Psoas muscle (tissue), 8 donors: ENCODE results near the gene CNMD. TPM values are rescaled to one million over a fixed set of nuclear protein-coding genes. Genes with fewer than 3 reads are reported as not detected.

Experiments used
- ATAC-seq, 4 donors: fragments of 200-7000 bp; cut with Tn5 transposase; one replicate each; pipeline ENCODE4 v1.9.1; 2020; ENCODE audit warnings: moderate library complexity in 3 of 4, mild to moderate bottlenecking in 2 of 4
- DNase-seq, 2 donors: peaks; one replicate each; pipeline ENCODE4 v3.0.0-alpha.2; 2020
- H3K27ac ChIP-seq: fragments of 200-600 bp; one replicate; pipeline ENCODE4 v1.8.0; 2022
- H3K27me3 ChIP-seq, 3 donors: fragments of 200-600 bp in 1 of 3; one replicate each; pipeline versions ENCODE4 v1.6.1 to v1.8.0; 2013 to 2022; ENCODE audit warnings: low read length in 2 of 3, mild to moderate bottlenecking in 2 of 3, moderate library complexity in 1 of 3; ENCODE audit not compliant: insufficient read depth in 3 of 3
- H3K36me3 ChIP-seq, 2 donors: fragments of 200-600 bp in 1 of 2; one replicate each; pipeline versions ENCODE4 v1.6.1 to v1.8.0; 2013 to 2022; ENCODE audit warnings: low read depth in 1 of 2, mild to moderate bottlenecking in 1 of 2, moderate library complexity in 1 of 2; ENCODE audit not compliant: insufficient read depth in 1 of 2
- H3K4me1 ChIP-seq: fragments of 200-600 bp; one replicate; pipeline ENCODE4 v1.8.0; 2022
- H3K4me3 ChIP-seq: fragments of 200-600 bp; one replicate; pipeline ENCODE4 v1.8.0; 2022; ENCODE audit warnings: mild to moderate bottlenecking
- H3K9me3 ChIP-seq: fragments of 200-600 bp; one replicate; pipeline ENCODE4 v1.8.0; 2022
- WGBS, 3 donors: extraction: QIAGEN DNeasy Blood & Tissue Kit; methylation state at CpG; one replicate each; pipeline versions ENCODE4 v1.1.6 to v1.1.7; 2013; 5-methylcytosine and 5-hydroxymethylcytosine counted together
- intact Hi-C, 2 donors: fragments of 100-400 bp; cut with DNase I; formaldehyde crosslinking; loops; one replicate each; pipeline versions ENCODE4 v1.11.0 to v1.14.2; 2022
- polyA plus RNA-seq, 3 donors: library from polyadenylated mRNA; stranded (reverse); fragments of 200-250 nt; gene quantifications; one replicate each; pipeline ENCODE4 v1.2.3, GENCODE V29; 2013
- total RNA-seq, 4 donors: library from RNA; stranded (reverse); fragmentation: NEBNext Ultra II Directional in 2 of 4; extraction: Animal tissue kit (Norgen Biotek cat#: 25700) in 2 of 4; gene quantifications; one replicate each; pipeline versions ENCODE4 v1.2.1 to v1.2.4, GENCODE V29; 2021 to 2023
- TF ChIP-seq, protein P1 (sequence below): fragments of 200-600 bp; IDR thresholded peaks from one replicate; pipeline ENCODE4 v1.8.0; 2022; ENCODE audit warnings: antibody characterized with exemption
- donor health status: healthy with polysubstance abuse.
- donor health status: DM: no; HTN: no; CAD: no; lungs with moderate emphysema.
- donor health status: Bipolar disorder and iron deficiency.
- donor health status: healthy.
- donor health status: DM: yes; HTN: yes; CAD: no.
- donor health status: DM: no; HTN: no; CAD: no.
- donor health status: DM: no; HTN: no; CAD: no.
- donor health status: DM: yes; HTN: yes; CAD: no.

CNMD gene
- total and polyA plus RNA-seq, 7 donors: not detected

DNA sequence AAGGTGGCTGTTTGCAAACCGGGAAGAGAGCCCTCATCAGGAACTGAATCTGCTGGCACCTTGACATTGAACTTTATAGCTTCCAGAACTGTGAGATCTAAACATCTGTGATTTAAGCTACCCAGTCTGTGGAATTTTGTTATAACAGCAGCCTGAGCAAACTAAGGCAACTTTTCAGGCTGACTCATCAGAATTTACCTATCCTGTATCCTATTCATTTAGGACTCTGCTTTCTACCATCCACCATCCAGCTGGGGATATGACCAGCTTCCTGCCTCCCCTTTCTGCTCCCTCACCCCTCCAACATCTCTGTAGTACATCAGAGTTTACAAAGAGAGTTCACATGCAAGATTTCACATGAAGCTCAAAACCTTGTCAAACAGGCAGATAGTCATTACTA, 11.1 kb upstream of the CNMD start:
- intact Hi-C loops: no loop called here
- Histone ChIP-seq H3K27me3 (peaks cover 0 to 3% (median 0%) of the 10 kb centered on the region in 3 donors), H3K4me1 (no peaks in the 10 kb centered on the region), H3K4me3 (no peak overlapping the region), H3K9me3 (no peaks in the 10 kb centered on the region), H3K27ac (no peak overlapping the region), H3K36me3 (no peaks in the 10 kb centered on the region)
- no peak for DNase-seq
- TF ChIP-seq, protein P1, sequence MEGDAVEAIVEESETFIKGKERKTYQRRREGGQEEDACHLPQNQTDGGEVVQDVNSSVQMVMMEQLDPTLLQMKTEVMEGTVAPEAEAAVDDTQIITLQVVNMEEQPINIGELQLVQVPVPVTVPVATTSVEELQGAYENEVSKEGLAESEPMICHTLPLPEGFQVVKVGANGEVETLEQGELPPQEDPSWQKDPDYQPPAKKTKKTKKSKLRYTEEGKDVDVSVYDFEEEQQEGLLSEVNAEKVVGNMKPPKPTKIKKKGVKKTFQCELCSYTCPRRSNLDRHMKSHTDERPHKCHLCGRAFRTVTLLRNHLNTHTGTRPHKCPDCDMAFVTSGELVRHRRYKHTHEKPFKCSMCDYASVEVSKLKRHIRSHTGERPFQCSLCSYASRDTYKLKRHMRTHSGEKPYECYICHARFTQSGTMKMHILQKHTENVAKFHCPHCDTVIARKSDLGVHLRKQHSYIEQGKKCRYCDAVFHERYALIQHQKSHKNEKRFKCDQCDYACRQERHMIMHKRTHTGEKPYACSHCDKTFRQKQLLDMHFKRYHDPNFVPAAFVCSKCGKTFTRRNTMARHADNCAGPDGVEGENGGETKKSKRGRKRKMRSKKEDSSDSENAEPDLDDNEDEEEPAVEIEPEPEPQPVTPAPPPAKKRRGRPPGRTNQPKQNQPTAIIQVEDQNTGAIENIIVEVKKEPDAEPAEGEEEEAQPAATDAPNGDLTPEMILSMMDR: no peak
- ATAC-seq: no peak
- 61 to 74% (median 62%) methylated on average over 1 of the region's 1 CpG for WGBS, 3 donors

DNA sequence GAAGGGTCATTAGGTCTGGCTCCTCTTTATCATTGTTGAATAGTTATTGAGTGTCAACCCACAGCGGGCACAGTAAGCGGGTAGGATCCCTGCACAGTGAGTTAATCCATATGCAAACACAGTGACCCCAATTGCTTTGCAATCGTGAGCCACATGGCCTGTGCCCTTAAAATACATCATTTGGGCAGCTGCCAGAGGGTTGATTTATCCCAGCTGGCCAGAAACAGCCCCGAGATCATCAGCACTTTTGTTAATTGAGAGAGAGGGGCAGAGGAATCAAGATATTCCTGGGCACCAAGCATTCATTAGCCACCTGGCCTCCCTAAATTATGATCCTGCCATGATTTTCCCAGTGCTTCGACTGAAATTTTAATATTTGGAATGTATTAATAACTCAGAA, 9.8 kb upstream of the CNMD start:
- WGBS, 3 donors: 21 to 31% (median 28%) methylated on average over 5 of the region's 5 CpGs
- Histone ChIP-seq H3K4me1 (no peaks in the 10 kb centered on the region), H3K9me3 (no peaks in the 10 kb centered on the region), H3K36me3 (no peaks in the 10 kb centered on the region), H3K4me3 (no peak overlapping the region), H3K27ac (no peak overlapping the region), H3K27me3 (peaks cover 0 to 7% (median 6%) of the 10 kb centered on the region in 3 donors)
- DNase-seq (no peak), ATAC-seq (no peak)
- TF ChIP-seq, protein P1: no peak
- intact Hi-C loops: no loop called here

DNA sequence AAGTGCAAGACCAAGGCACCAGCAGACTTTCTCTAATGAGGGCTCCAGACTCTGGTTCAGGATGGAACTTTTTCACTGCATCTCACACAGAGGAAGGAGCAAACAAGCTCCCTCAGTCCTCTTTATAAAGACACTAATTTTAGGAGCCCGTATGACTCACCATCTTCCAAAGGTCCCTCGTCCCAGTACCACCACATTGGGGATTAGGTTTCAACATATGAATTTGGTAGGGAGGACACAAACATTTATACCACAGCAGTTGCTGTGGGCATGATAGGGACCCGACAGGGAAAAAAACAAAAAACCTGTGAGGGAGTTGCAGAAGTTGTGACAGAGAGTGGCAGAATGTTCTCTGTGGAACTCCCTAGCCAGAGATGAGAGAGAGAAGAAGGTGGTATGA, 6.5 kb upstream of the CNMD start:
- ATAC-seq (no peak), DNase-seq (no peak)
- intact Hi-C loops: no loop called here
- 40 to 47% (median 44%) methylated on average over 3 of the region's 3 CpGs for WGBS, 3 donors
- peaks cover 0 to 19% (median 7%) of the 10 kb centered on the region in 3 donors for H3K27me3 ChIP-seq
- no peaks in the 10 kb centered on the region for H3K4me1 ChIP-seq
- TF ChIP-seq, protein P1: no peak
- no peaks in the 10 kb centered on the region for H3K36me3 ChIP-seq
- H3K4me3 ChIP-seq: no peak overlapping the region
- no peak overlapping the region for H3K27ac ChIP-seq
- H3K9me3 ChIP-seq: no peaks in the 10 kb centered on the region

DNA sequence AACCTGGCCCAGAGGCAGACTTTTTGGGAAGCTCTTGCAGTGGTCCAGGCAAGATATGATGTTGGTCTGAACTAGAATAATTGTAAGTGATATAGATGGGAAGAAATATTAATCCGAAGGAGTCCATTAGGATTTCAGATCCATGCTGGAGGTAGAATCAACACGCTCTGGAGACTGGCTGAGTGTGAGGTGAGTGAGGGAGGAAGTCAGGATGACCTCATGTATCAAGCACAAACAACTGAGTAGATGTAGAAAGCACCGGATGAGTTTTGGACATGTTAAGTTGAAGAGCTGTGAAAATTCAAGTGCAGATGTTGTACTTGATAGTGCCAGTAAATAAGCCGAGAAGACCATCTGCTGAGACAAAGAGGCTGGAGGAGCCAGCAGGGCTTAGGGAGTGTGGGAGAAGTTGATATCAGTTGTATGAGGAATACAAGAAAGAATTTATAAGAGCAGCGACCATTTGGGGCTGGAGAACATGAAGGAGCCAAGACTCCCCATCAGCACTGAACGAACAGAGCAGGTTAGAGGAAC, 5.3 kb upstream of the CNMD start:
- TF ChIP-seq, protein P1: no peak

DNA sequence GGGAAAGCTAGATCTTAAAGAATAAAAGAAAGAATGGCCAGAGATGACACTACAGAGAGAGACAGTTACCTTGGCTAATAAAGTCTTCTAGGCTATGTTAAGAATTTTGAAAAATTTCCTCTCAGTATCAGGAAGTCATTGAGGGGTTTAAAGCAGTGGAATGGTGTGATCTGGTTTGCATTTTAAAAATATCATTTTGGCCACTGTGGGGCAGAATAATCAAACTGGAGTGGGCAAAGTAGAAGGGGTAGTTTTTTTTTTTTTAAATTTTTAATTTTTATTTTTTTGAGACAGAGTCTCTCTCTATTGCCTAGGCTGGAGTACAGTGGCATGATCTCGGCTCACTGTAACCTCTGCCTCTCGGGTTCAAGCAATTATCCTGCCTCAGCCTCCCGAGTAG, 4.4 kb upstream of the CNMD start:
- ATAC-seq (no peak), DNase-seq (no peak)
- no peaks in the 10 kb centered on the region for H3K36me3 ChIP-seq
- TF ChIP-seq, protein P1: no peak
- intact Hi-C loops: no loop called here
- WGBS, 3 donors: 89 to 96% (median 92%) methylated on average over 3 of the region's 3 CpGs
- no peaks in the 10 kb centered on the region for H3K4me1 ChIP-seq
- peaks cover 0 to 40% (median 19%) of the 10 kb centered on the region in 3 donors for H3K27me3 ChIP-seq
- H3K4me3 ChIP-seq: no peak overlapping the region
- no peaks in the 10 kb centered on the region for H3K9me3 ChIP-seq
- H3K27ac ChIP-seq: no peak overlapping the region

More for the DNA sequence above, 5.3 kb upstream of the CNMD start:
- Histone ChIP-seq H3K36me3 (no peaks in the 10 kb centered on the region), H3K4me1 (no peaks in the 10 kb centered on the region), H3K27me3 (peaks cover 0 to 30% (median 10%) of the 10 kb centered on the region in 3 donors), H3K4me3 (no peak overlapping the region), H3K27ac (no peak overlapping the region), H3K9me3 (no peaks in the 10 kb centered on the region)
- DNase-seq (no peak), ATAC-seq (no peak)
- intact Hi-C loops: no loop called here
- 23 to 33% (median 25%) methylated on average over 6 of the region's 6 CpGs for WGBS, 3 donors
